Hematopoietic multipotent progenitor cell treated with erythropoietin and hydrocortisone succinate and interleukin-3 and kit ligand, for 8 days (in vitro differentiated cells): Measurements from ENCODE around the gene IVD.

Source experiments
- DNase-seq: peaks from one replicate; pipeline ENCODE4 v3.0.0-alpha.2; 2015

Gene IVD

GRCh38 chr15:40405501-40406381, at the start of gene IVD:
TSS of gene IVD (plus strand) at chr15:40405795. CDS start at chr15:40405828, 33 bp downstream.
- peak; percentile 97 for DNase-seq

DNA sequence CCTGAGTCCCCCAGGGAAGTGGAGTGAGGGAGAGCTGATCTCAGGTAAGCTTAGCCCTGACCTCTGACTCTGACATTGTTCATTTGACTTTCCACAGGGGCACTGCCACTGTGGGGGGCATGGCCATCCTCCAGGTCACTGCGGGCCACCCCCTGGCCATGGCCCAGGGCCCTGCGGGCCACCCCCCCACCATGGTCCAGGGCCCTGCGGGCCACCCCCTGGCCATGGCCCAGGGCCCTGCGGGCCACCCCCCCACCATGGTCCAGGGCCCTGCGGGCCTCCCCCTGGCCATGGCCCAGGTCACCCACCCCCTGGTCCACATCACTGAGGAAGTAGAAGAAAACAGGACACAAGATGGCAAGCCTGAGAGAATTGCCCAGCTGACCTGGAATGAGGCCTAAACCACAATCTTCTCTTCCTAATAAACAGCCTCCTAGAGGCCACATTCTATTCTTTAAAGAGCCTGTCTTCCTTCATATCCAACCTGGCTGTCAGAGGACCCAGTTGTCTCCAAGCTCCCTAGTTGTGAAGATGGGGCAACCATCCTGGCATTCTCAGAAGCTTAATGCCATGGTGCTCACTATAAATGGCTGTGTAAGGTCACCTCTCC, 49.5 kb upstream of the IVD start:
- no peak for DNase-seq

DNA sequence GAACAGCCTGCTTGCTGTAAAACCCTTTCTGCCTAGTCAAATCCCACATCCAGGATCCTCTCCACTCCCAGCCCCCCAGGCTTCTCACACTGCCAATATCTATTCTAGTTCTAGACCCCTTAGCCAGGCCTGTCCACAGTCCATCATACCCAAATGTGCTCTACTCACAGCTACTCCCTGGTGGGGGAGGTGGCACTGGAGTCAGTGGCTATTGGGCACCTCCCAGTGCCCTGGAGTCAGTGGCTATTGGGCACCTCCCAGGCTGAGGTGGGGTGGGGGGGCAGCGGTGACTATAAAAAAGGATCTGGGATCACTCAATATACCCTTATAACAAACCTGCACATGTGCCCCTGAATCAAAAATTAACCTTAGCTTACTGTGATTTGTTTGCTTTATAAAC, 48.3 kb upstream of the IVD start:
- no peak for DNase-seq

DNA sequence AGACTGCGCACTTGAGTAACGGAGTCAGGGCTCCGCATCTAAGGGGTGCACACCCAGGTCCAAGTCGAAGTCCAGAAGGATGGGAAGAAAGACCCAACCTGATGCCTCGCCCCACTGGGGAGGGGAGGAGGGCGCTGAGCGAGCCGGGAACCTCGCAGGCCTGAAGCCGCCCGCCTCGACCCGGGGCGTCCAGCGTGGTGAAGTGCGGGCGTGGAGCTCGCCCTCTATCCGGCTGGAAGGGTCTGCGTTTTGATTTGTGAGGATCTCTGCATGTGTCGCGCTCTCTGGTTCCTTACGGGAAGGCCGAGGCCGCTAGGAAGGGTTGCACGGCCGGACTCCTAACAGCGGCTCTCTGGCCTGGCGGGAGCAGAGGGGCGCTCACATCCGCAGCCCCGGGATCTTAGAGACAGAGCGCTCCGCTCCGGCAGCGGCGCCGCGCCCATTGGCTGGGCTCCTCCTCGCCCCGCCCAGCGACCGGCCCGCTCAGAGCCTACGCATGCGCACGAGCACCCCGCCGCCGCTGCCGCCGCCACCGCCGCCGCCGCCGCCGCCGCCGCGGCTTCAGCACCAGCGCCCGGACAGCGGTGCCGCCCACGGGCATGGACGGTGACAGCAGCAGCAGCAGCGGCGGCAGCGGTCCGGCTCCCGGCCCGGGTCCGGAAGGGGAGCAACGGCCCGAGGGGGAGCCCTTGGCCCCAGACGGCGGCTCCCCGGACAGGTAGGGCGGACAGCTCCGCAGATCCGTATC, 47.7 kb upstream of the IVD start, which contains the start of gene DISP2:
Gene DISP2 (plus strand): TSS at position 497 of the 748 bp plus-strand sequence. CDS start 103 bp downstream, at position 600.
- DNase-seq: peak; percentile 82

DNA sequence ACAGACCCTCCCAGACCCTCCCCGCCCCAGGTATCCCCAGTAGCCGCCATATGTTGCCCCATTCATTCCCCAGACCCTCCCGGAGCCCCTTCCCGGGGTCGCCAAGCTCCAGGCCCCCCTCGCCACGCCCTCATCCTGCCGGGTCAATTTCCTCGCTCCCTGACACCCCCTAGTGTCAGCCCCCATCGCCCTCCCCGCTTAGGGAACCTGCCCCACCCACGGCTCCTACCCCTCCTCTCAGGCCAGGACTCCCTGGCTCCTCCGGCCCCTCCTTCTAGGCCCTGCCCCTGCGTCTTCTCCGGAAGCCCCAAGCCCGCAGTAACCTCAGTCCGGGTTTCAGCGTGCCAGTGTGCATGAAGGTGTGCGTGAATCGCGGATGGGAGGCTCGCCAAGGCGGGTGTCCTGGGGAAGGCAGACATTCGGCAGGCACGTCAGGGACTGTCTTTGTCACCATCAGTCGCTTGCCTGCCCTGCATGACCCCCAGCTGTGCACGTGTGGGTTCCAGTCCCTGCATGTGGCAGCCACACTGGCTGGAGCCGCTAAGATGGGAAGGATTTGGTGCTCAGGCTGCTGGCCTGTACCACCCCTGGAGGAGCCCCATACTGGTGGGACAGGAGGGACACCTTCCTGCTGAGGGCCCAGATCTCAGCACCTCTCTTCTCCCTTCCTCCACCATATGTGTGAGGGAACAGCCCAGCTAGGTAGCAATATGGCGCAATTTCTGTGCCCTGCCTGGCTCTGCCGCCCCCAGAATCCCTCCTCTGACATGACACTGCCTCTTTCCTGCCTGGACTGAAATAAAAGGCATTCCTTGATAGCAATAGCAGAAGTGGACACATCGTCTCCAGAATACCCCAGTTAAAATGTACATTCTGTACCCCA, 46.9 kb upstream of the IVD start:
- no peak for DNase-seq

- DNase-seq: no peak
Observed at GRCh38 chr15:40360015-40360414, 45.6 kb upstream of the IVD start.

- no peak for DNase-seq
Observed at GRCh38 chr15:40361640-40362039, 44.0 kb upstream of the IVD start.

DNA sequence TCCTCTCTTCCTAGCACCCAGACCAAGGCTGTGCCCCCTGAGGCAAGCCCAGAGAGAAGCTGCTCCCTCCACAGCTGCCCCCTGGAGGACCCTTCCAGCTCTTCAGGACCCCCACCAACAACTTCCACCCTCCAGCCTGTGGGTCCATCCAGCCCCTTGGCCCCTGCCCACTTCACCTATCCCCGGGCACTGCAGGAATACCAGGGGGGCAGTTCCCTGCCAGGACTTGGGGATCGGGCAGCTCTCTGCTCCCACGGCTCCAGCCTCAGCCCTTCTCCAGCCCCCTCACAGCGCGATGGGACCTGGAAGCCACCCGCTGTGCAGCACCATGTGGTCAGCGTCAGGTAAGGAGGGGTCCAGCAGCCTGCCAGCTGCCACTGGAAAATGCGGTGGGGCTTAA, 42.0 kb upstream of the IVD start:
- DNase-seq: no peak

- peak; percentile 70 for DNase-seq
Observed at GRCh38 chr15:40364251-40364650, 41.3 kb upstream of the IVD start.

GRCh38 chr15:40365016-40365415, 40.6 kb upstream of the IVD start:
- DNase-seq: no peak

DNA sequence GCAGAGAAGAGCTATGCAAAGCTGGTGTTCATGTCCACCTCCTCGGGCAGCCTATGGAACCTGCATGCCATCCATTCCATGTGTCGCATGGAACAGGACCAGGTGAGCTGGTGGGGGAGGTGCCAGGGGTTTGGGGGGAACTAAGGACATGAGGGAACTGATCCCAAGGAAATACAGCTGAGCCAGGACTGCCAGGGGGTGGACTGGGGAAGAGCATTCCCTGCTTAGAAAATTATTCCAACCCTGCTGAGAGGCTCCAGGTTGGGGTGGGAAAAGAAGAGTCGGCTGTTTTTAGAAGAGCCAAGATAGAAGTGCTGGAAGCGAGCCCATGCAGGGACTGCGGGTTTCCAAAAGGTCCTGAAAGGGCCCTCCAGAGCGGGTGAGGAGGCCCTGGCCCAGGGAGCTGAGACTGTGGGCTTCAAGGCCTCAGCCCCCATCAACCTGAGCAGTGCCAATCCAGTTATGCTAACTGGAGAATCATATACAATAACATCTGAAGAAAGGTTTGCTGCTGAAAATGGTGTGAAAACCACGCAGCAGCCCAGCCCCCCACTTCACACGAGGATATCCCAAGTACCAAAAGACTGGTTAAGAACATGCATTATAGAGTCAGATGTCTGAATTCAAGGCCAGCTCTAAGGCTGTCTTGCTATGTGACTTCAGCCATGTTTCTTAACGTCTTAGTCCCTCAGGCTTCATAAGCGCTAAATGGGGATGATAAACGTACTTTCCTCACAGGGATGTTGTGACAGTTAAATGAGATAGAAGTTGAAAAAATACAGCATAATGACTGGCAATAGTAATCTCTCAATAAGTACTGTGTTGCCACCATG, 39.8 kb upstream of the IVD start:
- no peak for DNase-seq

GRCh38 chr15:40366457-40367370, 38.9 kb upstream of the IVD start:
- peak; percentile 59 for DNase-seq

DNA sequence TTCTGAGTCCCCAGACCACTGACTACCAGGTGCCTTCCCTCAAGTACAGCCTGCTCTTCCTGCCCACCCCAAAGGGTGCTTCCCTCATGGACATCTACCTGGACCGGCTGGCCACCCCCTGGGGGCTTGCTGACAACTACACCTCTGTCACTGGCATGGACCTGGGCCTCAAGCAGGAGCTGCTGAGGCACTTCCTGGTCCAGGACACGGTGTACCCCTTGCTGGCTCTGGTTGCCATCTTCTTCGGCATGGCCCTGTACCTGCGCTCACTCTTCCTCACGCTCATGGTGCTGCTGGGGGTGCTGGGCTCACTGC, 38.3 kb upstream of the IVD start:
- DNase-seq: no peak

DNA sequence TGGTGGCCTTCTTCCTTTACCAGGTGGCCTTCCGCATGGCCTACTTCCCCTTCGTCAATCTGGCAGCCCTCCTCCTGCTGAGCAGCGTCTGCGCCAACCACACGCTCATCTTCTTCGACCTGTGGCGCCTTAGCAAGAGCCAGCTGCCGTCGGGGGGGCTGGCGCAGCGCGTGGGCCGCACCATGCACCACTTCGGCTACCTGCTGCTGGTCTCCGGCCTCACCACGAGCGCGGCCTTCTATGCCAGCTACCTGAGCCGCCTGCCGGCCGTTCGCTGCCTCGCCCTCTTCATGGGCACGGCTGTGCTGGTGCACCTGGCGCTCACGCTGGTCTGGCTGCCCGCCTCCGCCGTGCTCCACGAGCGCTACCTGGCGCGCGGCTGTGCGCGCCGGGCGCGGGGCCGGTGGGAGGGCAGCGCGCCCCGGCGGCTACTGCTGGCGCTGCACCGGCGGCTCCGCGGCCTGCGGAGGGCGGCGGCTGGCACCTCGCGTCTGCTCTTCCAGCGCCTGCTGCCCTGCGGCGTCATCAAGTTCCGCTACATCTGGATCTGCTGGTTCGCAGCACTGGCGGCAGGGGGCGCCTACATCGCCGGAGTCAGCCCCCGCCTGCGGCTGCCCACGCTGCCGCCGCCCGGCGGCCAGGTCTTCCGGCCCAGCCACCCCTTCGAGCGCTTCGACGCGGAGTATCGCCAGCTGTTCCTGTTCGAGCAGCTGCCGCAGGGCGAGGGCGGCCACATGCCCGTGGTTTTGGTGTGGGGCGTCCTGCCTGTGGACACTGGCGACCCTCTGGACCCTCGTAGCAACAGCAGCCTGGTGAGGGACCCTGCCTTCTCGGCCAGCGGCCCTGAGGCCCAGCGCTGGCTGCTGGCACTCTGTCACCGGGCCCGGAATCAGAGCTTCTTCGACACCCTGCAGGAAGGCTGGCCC, 37.6 kb upstream of the IVD start:
- DNase-seq: peak; percentile 92

DNA sequence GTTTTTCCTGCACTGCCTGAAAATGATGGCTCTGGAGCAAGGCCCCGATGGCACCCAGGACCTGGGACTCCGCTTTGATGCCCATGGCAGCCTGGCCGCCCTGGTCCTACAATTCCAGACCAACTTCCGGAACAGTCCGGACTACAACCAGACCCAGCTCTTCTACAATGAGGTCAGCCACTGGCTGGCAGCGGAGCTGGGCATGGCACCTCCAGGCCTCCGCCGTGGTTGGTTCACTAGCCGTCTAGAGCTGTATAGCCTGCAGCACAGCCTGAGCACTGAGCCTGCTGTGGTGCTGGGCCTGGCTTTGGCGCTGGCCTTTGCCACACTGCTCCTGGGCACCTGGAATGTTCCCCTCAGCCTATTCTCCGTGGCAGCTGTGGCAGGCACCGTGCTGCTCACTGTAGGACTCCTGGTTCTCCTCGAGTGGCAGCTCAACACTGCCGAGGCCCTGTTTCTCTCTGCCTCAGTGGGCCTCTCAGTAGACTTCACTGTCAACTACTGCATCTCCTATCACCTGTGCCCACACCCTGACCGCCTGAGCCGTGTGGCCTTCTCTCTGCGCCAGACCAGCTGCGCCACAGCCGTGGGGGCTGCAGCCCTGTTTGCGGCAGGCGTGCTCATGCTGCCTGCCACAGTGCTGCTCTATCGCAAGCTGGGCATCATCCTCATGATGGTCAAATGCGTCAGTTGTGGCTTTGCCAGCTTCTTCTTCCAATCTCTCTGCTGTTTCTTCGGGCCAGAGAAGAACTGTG, 36.7 kb upstream of the IVD start:
- no peak for DNase-seq

GRCh38 chr15:40369474-40369869, 36.1 kb upstream of the IVD start:
- no peak for DNase-seq

GRCh38 chr15:40369971-40370370, 35.6 kb upstream of the IVD start:
- no peak for DNase-seq

GRCh38 chr15:40372981-40373380, 32.6 kb upstream of the IVD start:
- no peak for DNase-seq

GRCh38 chr15:40377606-40378005, 28.0 kb upstream of the IVD start:
- no peak for DNase-seq
